GM19023 (cell line): ENCODE results near the gene GNPTG.
"Not testable (repeated sequence)": the region's sequence is repeated elsewhere in the genome, so short reads cannot be mapped to it uniquely, and the experiment has no call there.

Source experiments
- ATAC-seq: cut with Tn5 transposase; IDR thresholded peaks from one replicate; pipeline ENCODE4 v1.9.1; 2021; ENCODE audit warnings: mild to moderate bottlenecking, moderate library complexity; ENCODE audit not compliant: unreplicated experiment

The GNPTG gene

DNA sequence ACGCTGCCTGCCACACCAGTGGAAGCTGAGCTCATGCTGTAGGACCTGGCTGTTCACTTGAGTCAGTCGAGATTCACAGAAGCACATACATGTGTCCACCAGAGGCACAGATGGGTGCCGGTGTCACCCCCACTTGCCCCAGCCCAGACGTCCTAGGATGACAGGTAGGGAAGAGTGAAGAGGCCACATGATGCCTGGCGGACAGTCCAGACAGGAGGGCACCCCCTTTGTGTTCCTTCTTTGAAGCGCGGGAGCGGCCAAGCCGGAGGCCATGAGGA, 33.5 kb upstream of the GNPTG start:
- no peak for ATAC-seq

DNA sequence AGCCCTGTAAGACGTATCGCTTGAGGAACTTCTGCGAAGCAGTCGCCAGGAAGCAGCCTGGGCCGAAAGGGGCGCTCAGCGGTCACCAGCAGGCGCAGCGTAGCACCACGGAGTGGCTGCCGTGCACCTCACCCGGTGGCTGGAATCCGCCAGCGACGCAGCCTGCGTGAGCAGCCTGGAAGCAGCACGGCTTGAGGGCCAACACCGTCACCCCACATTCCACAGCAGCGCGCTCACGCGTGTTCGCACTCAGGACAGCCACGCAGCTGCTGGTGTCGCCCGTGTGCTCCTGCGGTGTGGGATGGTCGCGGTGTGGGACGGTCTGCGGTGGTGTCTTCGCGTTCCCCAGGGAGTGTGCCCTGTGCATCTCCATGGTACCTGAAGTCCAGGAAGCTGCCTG, 32.7 kb upstream of the GNPTG start:
- ATAC-seq = no peak

DNA sequence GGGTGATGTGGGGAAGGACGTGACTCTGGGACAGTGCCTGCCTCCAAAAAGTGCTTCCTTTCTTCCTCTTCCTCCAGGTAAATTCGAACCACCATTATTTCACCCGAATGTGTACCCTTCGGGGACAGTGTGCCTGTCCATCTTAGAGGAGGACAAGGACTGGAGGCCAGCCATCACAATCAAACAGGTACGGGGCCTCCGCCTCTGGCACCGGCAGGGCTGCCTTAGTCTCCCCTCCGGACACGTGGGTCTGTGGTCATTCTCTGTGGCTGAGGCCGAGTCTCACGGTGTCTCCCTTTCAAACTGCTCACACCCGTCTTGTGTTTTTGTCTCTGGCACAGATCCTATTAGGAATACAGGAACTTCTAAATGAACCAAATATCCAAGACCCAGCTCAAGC, 31.6 kb upstream of the GNPTG start:
- ATAC-seq = no peak

DNA sequence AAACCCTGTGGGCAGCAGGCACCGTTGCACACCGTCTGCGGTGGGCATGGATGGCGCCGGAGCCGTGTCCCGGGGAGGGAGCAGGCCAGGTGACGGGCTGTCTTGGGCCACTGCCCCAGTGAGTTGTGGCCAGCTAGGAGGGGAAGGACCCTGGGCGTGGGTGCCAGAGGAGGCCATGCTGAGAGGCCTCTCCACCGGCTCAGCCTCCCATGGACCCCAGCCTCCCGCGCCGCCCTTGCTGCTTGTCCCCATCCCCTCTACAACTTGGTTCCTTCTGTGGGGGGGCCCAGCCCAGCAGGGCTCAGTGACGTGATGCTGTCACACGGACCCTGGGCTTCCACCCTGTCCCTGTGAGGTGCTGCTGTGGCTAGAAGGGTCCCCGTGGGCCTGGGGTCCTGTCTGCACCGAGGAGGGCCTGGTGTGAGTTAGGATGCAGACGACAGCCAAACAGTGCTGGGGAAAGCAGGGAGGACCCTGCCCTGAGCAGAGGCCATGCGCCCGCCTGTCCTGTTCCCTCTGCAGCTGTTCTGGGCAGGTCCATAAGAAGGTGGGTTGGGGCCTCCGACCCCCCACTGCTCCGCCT, 31.0 kb upstream of the GNPTG start:
- no peak for ATAC-seq

DNA sequence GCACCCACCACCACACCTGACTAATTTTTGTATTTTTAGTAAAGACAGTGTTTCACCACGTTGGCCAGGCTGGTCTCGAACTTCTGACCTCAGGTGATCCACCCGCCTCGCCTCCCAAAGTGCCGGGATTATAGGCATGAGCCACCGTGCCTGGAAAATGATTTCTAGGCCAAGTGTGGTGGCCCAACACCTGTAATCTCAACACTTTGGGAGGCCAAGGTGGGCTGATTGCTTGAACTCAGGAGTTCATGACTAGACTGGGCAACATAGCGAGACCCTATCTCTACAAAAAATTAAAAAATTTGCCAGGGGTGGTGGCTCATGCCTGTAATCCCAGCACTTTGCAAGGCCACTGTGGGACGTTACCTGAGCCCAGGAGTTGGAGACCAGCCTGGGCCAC, 29.3 kb upstream of the GNPTG start:
- ATAC-seq = no peak

DNA sequence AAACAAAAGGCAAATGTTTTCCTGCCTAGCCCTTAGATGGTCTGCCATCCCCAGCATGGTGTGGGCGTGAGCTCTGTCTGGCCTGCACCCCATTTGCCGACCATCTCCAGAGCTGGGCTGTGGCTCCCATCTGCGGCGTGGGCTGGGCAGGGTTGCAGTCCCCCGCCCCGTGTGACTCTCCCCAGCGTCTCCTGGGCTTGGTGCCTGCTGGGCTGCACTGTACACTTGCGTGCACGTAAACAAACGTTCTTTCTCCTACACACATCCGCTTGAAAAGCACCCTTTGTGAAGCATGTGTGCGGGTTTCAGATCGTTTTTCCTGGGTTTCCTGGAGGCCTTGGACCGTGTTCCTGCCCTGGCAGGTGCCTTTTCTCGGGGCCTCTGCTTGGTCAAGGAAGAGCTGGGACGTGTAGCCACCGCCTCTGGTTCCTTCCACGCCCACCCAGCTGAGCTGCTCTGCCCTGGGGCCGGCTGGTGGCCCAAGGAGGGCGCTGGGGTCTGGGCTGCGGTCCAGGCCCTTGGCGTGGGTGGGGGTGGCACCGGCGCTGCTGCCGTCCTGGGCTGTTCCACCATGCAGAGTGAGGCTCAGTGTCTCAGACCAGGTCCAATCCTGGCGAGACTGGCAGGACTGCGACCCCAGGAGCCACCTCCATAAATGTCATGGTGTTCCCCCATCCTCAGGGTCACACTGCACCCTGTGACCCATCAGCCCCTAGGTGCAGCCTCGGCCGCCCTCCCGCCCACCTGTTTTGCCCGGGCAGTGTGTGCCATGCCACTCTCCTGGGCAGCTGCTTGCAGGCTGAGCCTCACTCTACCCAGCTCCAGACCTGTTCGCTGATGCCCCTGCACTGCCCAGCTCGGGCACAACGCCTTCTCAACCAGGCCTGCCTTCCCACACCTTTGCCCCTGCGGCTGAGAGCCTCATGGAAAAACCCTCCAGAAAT, 28.2 kb upstream of the GNPTG start:
- ATAC-seq = no peak

DNA sequence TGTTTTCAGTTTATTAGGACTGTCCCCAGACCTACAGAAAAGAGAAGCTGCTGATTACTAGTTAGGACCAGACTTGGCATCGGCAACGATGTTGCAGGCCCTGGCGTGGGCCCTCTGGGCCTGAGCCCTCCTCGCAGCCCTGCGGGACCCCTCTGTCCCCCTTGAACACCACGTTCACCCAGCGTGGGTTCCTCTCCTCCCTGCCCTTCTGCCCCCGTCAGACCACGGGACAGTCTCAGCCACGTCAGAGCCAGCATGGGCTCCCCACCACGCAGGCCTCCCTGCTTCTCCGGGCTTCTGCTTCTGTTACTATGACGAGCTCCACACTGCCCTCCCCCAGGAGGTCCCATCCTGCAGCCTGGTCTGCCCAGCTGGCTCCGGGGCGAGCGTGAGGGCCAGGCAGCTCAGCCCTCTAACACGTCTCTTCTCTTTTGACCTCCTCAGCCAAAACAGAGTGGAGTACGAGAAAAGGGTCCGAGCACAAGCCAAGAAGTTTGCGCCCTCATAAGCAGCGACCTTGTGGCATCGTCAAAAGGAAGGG, 27.4 kb upstream of the GNPTG start:
- ATAC-seq = no peak

DNA sequence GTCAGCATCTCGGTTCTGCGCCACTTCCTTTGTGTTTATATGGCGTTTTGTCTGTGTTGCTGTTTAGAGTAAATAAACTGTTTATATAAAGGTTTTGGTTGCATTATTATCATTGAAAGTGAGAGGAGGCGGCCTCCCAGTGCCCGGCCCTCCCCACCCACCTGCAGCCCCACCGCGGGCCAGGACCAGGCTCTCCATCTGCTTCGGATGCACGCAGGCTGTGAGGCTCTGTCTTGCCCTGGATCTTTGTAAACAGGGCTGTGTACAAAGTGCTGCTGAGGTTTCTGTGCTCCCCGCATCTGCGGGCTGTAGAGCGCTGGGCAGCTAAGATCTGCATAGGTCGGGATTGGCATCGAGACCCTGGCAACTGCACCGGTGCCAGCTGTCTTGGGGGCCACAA, 26.5 kb upstream of the GNPTG start:
- ATAC-seq = no peak

DNA sequence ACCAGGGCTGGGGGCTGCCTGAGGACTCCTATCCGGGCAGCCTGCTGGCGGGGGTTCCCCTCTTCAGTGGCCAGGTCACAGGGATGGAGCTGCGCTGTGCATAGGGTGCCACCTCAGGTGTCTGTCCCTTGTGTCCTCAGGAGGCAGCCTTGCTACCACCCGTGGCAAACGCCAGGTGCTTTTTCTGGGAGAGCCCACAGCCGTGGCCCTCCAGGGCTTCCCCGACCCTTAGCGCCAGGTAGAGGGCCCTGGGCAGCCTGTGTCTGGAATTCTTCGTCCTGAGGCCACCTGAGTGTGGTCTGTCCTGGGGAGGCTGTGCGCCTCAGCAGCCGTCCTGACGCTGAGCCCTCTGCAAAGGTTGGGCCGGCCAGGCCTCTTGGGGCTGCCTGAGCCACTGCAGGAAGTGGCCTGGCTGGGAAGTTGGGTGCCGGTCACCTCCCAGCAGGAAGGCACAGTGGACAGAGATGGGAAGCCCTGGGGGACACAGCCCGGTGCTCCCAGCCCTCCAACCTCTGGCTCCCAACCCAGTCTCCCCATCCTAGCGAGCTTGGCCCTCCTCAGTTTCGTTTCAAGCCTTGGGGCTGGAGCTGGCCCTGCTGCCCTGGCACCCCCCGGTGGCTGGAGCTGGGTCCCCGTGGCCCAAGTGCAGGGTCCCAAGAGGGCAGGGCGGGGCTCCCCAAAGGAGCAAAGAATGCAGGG, 25.9 kb upstream of the GNPTG start:
- no peak for ATAC-seq

DNA sequence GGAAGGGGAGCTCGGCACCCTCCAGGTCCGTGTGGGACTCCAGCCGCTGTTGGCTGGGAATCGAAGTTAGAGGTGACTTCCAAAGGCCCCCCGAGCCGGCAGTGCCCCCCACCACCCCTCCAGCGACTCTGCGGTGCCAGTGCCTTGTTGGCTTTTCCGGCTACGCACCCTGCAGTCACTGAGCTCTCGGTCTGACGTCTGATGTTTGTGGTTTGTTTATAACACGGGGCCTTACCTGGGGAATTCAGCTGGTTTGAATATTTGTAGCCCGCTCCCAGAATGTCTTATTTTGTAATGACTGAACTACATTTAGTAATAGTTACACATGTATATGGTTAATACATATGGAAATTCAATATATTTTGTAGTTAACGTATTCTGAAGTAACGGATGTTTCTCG, 25.3 kb upstream of the GNPTG start:
- ATAC-seq = no peak

DNA sequence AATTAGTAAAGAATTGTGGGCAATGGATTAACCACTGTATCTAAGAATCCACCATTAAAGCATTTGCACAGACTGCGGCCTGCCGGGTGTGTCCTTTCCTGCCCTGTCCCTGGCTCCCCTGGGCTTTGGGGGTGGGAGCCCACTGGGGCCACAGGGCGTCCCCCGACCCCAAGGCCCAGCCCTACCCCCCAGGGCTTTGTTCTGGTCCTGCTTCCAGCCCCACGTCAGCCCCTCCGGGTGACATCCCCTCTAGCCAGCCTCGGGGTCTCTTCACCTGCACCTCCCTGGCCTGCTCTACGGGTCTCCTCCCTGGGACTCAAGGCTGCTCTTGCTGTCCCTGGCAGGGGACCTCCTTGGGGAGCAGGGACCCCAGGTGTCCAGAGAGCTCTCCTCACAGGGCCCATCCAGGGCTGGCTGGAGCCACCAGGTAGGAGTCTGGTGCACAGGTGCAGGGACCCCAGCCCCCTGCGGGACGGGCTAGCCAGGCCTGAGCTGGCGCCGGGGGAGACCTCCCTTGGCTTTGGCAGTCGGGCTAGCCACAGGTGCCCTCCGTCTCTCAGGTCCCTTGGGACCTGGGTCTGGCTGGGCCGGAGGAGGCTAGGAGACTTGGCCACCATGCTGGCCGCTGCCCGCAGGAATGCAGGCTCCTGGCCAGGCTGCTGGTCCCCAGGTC, 24.6 kb upstream of the GNPTG start:
- ATAC-seq = no peak

DNA sequence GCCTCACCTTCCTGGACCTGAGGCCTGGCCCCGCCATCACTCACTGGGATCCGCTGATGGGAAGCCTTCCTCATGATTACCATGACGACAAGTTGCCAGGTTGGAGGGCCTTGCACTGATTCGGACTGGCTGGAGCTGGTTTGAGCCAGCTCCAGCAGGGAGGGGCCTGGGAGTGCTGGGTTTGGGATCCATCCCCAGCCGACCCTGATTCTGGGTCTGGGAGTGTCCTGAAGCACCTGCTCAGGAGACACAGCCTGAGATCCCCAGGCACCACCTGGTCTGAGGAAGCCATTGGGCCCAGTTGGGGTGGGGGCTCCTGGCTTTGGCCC, 24.1 kb upstream of the GNPTG start:
- no peak for ATAC-seq

DNA sequence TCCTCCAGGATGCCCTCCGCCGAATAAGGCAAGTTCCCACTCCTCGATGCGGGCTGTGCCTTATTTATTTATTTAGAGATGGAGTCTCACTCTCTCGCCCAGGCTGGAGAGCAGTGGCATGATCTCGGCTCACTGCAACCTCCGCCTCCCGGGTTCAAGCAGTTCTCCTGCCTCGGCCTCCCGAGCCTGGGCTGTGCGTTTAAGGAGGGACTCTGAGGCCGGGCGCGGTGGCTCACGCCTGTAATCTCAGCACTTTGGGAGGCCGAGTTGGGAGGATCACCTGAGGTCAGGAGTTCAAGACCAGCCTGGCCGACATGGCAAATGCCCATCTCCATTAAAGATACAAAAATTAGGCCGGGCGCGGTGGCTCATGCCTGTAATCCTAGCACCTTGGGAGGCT, 23.6 kb upstream of the GNPTG start:
- ATAC-seq = not testable (repeated sequence)

DNA sequence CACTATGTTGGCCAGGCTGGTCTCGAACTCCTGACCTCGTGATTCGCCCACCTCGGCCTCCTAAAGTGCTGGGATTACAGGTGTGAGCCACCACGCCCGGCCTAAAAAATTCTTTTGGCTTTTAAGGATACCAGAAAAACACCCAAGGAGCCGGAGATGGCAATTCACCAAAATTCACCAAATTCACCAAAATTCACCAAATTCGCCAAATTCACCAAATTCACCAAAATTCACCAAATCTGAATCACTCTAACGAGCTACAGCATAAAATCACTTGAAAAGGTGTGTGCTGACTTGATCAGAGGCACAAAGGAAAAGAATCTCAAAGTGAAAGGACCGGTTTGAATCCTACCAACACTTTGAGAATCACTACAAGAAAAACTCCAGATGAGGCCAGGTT, 22.8 kb upstream of the GNPTG start:
- ATAC-seq = not testable (repeated sequence)

DNA sequence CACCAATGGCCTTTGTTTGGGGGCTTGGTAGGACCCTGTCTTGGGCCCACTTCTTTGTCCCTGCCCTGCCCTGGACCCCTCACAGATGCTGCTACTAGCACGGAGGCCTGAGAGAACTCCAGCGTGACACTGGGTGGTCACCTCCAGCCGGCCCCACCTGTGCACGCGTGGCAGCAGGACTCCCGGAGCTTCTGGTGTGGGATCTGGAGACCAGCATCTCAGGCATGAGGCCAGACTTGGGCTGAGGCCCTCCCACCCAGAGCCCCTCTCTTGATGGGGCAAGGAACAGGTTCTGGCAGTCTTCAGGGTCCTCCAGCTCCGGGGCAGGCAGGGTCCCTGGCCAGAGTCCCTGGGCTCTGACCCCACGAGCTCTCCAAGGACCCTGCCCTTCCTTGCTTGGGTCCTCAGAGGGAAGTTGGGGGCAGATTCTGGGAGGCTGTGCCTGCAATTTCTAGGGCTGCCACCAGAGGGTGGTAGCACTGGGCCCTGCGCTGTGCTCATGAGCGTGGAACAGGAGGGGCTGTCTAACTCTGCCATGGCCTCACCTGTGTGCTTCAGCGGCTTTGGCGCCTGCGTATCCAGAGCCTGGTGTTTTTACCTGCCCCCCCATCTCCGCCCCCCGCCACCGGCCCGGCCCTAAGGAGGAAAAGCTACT, 21.3 kb upstream of the GNPTG start:
- ATAC-seq = no peak

DNA sequence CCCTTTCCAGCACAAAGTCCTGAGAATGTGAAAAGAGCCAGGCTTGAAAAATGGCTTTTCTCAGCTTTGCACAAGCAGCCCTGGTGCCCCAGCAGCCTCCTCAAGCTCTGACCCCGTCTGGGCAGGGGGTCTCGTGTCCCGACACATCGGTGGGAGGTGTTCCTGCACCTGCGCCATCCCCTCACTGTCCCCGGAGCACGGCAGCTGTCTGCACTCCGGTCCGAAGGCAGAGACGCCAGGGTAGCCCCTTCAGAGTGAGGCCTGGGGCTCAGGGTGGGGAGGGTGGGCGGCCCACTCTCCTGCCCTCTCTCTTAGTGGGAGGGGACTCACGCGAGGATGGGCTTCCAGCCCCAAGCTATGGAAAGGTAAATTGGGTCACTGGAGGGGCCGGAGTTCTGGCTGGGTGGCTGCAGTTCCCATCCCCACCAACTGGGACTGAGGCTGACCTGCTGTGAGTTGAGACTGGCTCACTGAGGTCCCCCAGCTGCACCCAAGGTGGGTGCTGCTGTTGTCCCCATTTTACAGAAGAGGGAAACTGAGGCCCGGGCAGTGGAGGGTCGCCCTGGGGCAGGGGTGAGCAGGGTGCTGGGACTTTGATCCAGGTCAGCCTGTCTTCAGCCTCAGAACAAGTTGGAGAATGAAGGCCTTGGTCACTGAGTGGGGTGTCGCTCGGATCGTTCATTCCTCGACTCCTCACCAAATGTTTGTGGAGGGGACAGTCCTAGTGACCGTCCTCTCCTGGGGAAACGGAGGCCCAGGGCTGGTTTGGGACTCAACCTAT, 20.6 kb upstream of the GNPTG start:
- no peak for ATAC-seq

DNA sequence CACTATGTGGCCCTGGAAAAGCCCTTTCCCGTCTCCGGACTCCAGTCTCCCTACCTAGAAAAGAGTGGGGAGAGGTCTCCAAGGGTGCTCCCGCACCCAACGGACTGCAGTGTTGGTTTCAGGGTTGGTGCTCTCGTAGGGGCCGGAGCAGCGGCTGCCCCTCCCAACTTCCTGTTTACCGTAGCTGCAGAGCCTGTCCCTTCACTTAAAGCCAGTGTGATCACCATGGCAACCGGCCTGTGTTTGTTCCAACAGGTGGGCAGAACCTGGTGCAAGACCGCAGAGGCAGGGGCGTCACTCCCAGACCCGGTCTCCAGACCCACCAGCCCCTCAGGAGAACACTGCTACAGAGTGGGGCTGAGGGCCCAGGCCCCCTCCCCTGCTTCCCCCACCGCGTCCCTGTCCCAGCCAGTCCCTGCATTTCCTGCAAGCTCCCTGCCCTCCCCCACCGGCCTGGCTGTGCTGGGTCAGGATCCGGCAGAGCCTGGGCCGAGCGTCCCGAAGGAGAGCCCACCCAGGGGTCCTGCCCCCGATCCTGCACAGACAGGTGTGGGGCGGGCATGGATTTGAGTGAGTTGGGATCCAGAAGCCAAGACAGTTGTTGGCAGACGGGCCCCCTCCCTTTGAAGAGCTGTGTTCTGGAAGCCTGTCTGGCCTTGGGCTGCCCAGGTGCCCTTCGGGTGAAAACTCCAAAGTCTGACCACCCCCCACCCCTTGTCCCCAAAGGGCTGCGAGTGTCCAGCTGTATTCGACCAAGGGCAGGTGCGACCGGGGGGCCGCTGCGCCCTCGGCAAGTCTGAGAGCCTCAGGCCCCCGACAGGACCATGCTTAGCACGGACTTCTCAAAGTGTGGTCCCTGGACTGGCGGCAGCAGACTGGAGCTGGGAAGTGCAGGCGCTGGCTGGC, 19.8 kb upstream of the GNPTG start:
- ATAC-seq = no peak

DNA sequence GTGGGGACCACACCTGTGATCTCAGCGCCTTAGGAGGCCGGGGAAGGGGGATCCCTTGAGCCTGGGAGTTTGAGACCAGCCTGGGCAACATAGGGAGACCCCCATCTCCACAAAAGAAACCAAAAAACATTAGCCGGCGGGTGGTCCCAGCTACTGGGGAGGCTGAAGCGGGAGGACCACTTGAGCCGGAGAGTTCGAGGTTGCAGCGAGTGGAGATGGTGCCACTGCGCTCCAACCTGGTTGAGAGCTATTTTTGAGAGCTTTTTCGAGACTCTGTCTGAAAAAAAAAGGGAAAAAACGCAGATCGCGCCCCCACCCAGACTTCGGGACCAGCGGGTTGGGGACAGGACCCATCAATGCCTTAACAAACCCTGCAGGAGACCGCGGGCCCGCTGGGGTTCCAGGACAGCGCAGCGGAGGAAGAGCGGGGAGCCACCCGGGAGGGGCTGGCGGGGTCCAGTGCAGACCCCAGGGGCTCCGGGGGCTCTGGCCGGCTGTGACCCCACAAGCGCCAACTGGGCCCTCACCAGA, 19.0 kb upstream of the GNPTG start:
- no peak for ATAC-seq
